ENCODE measurements around the gene ZFX.

ZFX gene

DNA sequence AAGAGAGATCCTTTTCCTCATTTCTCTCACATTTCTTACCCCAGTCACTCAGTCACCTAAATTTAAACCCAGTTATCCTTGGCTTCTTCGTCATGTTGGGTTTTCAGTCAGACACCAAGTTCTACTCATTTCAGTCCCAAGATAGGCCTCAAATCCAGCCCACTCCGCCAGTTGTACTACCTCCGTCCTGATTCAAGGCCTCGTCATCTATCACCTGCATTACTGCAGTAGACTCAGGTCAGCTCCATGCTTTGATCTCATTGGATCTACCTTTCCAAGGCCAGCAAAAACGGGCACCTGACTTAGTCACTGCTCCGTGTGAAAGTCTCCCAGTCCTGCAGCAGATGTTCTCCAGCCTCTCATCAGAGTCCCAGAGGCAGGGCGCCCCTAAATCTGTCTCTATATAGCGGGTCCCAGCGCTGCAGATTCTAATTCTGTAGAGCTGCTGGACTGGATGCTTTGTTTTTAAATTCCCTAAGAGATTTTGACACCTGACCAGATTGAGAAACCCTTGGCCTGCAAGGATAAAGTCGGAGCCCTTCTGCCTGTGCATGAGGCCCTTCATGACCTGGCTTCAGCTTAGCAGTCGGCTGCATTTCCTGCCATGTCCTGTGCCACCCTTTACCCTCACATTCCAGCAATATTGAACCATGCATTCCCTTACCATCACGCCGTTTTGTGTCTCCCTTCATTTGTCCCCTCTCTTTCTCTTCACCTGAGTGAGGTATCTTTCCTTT lies 53.7 kb downstream of the ZFX start:
- Mint-ChIP-seq H3K36me3 (no peaks in the 10 kb centered on the region), H3K27ac (peak overlapping the region; percentile 83), H3K27me3 (no peaks in the 10 kb centered on the region), H3K4me3 (no peak overlapping the region), H3K4me1 (ENCODE audit: low read depth) (peaks cover 56% of the 10 kb centered on the region), H3K9me3 (ENCODE audit: low read depth) (no peaks in the 10 kb centered on the region)

DNA sequence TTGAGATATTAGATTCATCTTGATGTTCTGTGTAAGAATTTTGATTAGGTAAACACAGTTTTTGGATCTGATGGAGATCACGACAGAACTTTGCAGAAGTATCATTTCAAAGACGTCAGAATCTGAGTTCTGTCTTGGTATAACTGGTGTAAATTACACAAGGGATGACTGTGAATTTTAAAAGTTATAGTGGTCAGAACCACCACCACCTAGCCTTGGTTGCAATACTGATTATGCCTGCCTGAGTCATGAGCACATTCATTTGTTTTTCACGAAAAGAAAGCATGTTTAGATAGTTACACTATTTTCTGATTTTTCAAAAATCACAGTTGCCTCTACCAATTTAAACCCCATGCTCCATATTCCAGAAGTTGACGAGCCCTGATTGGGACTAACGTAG lies 54.8 kb downstream of the ZFX start:
- Mint-ChIP-seq H3K27ac (peak overlapping the region; percentile 22), H3K36me3 (no peaks in the 10 kb centered on the region)

DNA sequence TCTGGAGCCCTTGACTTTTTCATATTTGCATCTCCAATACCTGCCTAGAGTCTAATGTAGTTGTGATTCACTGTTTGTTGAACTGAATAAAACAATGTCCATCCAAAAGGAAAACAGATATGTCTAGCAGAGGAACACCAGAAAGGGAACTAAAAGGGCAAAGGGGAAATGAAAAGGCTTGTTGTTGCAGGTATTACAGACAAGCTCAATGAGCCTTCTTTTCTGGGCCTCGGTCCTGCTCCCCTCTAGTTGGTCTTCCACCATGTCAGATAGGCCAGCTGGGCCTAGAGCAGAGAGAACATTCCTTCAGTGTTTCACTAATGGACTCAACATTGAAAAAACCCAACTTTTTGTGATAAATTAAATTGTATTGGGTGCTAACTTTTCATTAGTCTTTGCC lies 55.4 kb downstream of the ZFX start:
- H3K27ac Mint-ChIP-seq = peak overlapping the region; percentile 74
- H3K27me3 Mint-ChIP-seq = no peaks in the 10 kb centered on the region
- H3K9me3 Mint-ChIP-seq (ENCODE audit: low read depth) = no peaks in the 10 kb centered on the region
- no peak overlapping the region for H3K4me3 Mint-ChIP-seq
- H3K36me3 Mint-ChIP-seq = no peaks in the 10 kb centered on the region
- H3K4me1 Mint-ChIP-seq (ENCODE audit: low read depth) = peaks cover 45% of the 10 kb centered on the region

More for the DNA sequence above, 54.8 kb downstream of the ZFX start:
- Mint-ChIP-seq H3K27me3 (no peaks in the 10 kb centered on the region), H3K4me3 (no peak overlapping the region), H3K4me1 (ENCODE audit: low read depth) (peaks cover 49% of the 10 kb centered on the region), H3K9me3 (ENCODE audit: low read depth) (no peaks in the 10 kb centered on the region)

DNA sequence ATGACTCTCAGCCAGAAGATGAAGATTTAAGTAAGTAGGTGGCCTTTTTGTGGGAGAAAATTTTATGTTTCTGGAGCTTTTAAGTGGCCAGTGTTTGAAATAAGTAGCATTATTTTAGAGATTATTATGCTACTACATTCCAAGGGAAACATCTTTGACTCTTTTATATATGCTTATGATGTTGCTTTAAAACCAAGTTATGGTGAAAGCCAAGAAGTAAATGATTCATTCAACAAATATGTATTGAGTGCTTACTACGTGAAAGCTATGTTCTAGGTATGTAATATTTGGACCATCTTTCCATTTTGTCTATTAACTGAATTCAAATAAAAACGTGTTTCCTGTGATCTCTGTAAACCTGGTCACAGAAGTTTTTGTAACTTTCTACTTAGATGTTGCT lies 58.3 kb downstream of the ZFX start:
- Mint-ChIP-seq H3K27me3 (no peaks in the 10 kb centered on the region), H3K27ac (no peak overlapping the region), H3K4me3 (no peak overlapping the region), H3K9me3 (ENCODE audit: low read depth) (no peaks in the 10 kb centered on the region), H3K36me3 (no peaks in the 10 kb centered on the region), H3K4me1 (ENCODE audit: low read depth) (peaks cover 23% of the 10 kb centered on the region)

DNA sequence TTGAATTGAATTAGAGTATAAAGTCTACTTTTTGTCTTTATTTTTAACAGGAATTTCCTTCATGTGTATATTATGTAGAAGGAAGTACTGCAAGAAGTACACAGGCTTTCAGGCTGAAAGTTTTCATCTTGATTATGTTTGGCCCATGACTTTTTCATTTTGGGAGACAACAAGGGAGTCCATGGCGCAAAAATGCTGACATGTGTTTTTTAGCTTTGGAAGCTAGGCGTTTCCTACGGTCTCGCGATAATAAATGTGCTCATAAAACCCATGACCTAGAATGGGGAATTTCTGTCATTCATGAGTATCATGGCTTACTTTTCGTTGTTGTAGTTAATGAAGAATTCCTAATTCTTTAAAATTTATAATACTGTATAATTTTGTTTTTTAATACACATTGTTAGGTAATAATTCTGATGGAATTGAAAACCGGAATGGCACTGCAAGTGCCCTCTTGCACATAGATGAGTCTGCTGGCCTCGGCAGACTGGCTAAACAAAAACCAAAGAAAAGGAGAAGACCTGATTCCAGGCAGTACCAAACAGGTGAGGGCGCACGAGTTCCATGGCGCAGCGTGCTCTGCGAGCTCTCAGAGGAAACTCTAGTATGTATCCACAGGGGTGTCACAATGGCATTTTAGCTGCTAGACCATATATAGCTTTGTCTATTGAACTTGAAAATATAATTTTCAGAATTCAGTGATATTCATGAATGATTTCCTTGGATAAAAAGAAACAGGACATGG lies 59.1 kb downstream of the ZFX start:
- no peaks in the 10 kb centered on the region for H3K27me3 Mint-ChIP-seq
- no peaks in the 10 kb centered on the region for H3K36me3 Mint-ChIP-seq
- H3K27ac Mint-ChIP-seq = no peak overlapping the region
- H3K4me1 Mint-ChIP-seq (ENCODE audit: low read depth) = peaks cover 15% of the 10 kb centered on the region
- H3K4me3 Mint-ChIP-seq = no peak overlapping the region
- no peaks in the 10 kb centered on the region for H3K9me3 Mint-ChIP-seq (ENCODE audit: low read depth)

DNA sequence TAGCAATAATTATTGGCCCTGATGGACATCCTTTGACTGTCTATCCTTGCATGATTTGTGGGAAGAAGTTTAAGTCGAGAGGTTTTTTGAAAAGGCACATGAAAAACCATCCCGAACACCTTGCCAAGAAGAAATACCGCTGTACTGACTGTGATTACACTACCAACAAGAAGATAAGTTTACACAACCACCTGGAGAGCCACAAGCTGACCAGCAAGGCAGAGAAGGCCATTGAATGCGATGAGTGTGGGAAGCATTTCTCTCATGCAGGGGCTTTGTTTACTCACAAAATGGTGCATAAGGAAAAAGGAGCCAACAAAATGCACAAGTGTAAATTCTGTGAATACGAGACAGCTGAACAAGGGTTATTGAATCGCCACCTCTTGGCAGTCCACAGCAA lies 60.7 kb downstream of the ZFX start:
- no peaks in the 10 kb centered on the region for H3K27me3 Mint-ChIP-seq

DNA sequence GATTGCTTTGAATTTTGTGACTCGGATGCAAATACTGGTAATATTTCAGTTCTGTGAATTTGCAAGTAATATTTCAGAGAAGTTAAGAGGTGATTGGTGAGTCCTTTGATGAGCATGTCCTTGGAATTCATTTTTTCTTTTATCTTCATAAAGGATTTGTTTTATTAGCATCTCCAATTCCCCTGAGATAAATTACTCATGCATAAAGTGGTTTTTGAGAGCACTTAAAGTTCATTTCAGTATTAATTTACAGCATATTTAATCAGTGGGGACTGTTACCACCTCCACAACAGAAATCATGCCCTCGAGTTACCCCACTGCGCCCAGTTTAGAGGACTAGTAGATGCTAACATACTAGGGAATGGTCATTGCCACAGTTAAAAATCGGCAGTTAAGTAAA lies 65.0 kb downstream of the ZFX start:
- Mint-ChIP-seq H3K36me3 (no peaks in the 10 kb centered on the region), H3K4me1 (ENCODE audit: low read depth) (peaks cover 12% of the 10 kb centered on the region), H3K27ac (no peak overlapping the region), H3K27me3 (no peaks in the 10 kb centered on the region), H3K9me3 (ENCODE audit: low read depth) (no peaks in the 10 kb centered on the region), H3K4me3 (no peak overlapping the region)

More for the DNA sequence above, 60.7 kb downstream of the ZFX start:
- H3K36me3 Mint-ChIP-seq = no peaks in the 10 kb centered on the region
- no peak overlapping the region for H3K4me3 Mint-ChIP-seq
- H3K9me3 Mint-ChIP-seq (ENCODE audit: low read depth) = no peaks in the 10 kb centered on the region
- peaks cover 5% of the 10 kb centered on the region for H3K4me1 Mint-ChIP-seq (ENCODE audit: low read depth)
- H3K27ac Mint-ChIP-seq = peak overlapping the region; percentile 10

DNA sequence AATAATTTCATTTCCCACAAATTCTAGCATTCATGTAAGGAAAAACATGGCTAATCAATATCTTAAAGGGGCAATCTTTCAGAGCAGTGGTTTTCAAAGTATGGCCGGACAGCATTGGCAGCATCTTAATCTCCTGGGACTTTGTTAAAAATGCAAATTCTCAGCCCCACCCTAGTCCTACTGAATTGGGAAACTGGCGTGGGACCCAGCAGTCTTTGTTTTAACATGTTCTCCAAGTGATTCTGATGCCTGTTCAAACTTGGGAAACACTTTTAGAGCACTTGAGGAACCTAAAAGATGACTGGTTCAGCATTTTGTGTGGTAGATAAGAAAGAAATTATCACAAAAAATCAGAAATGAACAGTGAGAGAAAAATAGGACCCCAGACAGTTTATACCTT lies 65.7 kb downstream of the ZFX start:
- H3K27me3 Mint-ChIP-seq = no peaks in the 10 kb centered on the region
- H3K4me3 Mint-ChIP-seq = no peak overlapping the region
- H3K9me3 Mint-ChIP-seq (ENCODE audit: low read depth) = no peaks in the 10 kb centered on the region
- no peaks in the 10 kb centered on the region for H3K36me3 Mint-ChIP-seq
- peaks cover 12% of the 10 kb centered on the region for H3K4me1 Mint-ChIP-seq (ENCODE audit: low read depth)
- H3K27ac Mint-ChIP-seq = peak overlapping the region; percentile 11

DNA sequence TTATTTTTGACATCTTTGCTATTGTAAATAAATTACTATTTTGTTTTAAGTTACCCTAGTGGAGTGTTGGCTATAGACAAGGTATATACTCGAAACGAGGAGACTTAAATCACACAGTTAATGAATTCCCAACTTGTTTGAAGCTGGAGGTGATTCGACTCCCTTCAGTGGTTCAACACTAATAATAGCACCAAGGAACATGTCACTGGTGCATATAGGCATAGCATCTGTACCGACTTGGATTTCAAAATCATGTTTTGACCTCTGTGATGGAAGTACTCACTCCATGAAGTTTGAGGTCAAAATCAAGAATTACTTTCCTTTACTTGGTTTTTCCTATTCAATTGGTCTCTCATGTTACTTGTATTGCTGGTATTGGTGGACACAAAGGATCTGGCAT lies 66.5 kb downstream of the ZFX start:
- H3K27me3 Mint-ChIP-seq = no peaks in the 10 kb centered on the region
- peaks cover 12% of the 10 kb centered on the region for H3K4me1 Mint-ChIP-seq (ENCODE audit: low read depth)
- H3K27ac Mint-ChIP-seq = no peak overlapping the region
- no peaks in the 10 kb centered on the region for H3K36me3 Mint-ChIP-seq
- no peak overlapping the region for H3K4me3 Mint-ChIP-seq
- H3K9me3 Mint-ChIP-seq (ENCODE audit: low read depth) = no peaks in the 10 kb centered on the region

DNA sequence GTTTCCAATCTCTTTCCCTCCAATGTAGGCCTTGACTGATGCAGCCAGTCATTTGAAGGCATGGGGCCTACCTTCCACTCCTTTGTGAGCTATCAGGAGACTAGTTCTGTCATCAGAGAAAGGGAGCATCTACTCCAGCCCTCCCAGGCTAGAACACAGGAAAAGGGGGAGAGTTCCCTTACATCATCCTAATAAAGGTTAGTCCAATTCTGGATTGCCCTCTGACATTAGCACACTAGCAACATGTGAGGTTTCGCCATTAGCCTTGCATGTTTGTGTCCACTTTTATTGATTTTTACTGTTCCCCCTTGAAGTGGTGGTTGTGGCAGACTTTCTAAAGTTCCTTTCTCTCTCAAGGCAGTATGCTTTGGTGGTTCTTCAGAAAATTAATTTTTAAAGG lies 67.3 kb downstream of the ZFX start:
- H3K4me3 Mint-ChIP-seq = no peak overlapping the region
- H3K9me3 Mint-ChIP-seq (ENCODE audit: low read depth) = no peaks in the 10 kb centered on the region
- no peaks in the 10 kb centered on the region for H3K36me3 Mint-ChIP-seq
- H3K27ac Mint-ChIP-seq = no peak overlapping the region
- peaks cover 12% of the 10 kb centered on the region for H3K4me1 Mint-ChIP-seq (ENCODE audit: low read depth)
- H3K27me3 Mint-ChIP-seq = no peaks in the 10 kb centered on the region

DNA sequence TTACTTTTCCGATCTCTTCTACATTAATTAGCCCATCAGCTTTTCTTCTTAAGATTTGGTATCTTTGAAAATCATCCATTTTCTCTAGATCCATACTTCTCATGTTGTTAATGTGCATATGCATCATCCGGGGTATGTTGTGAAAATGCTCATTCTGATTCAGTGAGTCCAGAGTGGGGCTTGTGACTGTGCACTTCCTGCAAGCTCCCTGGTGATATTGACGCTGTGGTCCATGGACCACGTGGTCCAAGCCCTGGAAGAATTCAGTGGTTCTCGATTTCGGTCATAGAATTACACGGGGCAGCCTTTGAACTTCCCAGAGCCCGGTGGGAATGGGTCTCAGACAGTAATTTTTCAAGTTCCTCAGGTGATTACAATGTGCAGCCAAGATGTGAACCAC lies 69.8 kb downstream of the ZFX start:
- no peaks in the 10 kb centered on the region for H3K36me3 Mint-ChIP-seq
- H3K9me3 Mint-ChIP-seq (ENCODE audit: low read depth) = no peaks in the 10 kb centered on the region
- no peaks in the 10 kb centered on the region for H3K27me3 Mint-ChIP-seq
- no peak overlapping the region for H3K27ac Mint-ChIP-seq
- H3K4me3 Mint-ChIP-seq = no peak overlapping the region
- H3K4me1 Mint-ChIP-seq (ENCODE audit: low read depth) = peaks cover 12% of the 10 kb centered on the region

DNA sequence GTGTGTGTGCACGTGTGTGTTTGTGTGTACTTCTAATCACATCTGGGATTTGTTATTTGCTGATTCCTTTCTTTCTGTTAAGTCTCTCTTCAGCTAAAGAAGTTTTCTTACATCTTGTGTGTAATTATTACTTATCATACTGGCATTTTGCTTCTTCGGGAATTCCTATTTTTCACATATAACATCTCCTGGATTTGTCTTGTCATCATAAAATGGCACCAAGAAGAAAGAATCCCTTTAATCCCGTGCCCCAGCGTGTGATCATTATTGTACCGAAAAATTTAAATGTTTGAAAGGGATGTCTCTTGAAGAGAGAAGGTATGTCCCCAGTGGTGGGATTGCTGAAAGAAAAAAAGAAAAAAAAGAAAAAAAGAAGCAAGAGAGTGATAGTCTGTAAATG lies 72.3 kb downstream of the ZFX start:
- no peaks in the 10 kb centered on the region for H3K9me3 Mint-ChIP-seq (ENCODE audit: low read depth)
- H3K27me3 Mint-ChIP-seq = no peaks in the 10 kb centered on the region
- no peaks in the 10 kb centered on the region for H3K36me3 Mint-ChIP-seq
- H3K4me1 Mint-ChIP-seq (ENCODE audit: low read depth) = peaks cover 4% of the 10 kb centered on the region
- H3K27ac Mint-ChIP-seq = no peak overlapping the region
- H3K4me3 Mint-ChIP-seq = no peak overlapping the region

DNA sequence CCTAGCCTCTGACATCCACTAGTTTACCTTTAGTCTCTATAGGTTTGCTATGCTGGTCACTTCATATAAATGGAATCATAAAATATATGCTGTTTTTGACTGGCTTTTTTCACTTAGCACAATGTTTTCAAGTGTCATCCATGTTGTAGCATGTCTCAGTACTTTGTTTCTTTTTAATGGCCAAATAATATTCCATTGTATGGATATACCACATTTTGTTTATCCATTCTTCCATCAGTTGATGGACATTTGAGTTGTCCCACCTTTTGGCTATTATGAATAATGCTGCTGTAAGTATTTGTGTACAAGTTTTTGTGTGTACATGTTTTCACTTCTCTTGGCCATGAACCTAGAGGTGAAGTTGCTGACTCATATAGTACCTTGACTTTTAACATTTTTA lies 75.7 kb downstream of the ZFX start:
- Mint-ChIP-seq H3K27me3 (no peaks in the 10 kb centered on the region), H3K4me3 (no peak overlapping the region), H3K27ac (no peak overlapping the region), H3K9me3 (ENCODE audit: low read depth) (no peaks in the 10 kb centered on the region), H3K4me1 (ENCODE audit: low read depth) (no peaks in the 10 kb centered on the region), H3K36me3 (no peaks in the 10 kb centered on the region)

DNA sequence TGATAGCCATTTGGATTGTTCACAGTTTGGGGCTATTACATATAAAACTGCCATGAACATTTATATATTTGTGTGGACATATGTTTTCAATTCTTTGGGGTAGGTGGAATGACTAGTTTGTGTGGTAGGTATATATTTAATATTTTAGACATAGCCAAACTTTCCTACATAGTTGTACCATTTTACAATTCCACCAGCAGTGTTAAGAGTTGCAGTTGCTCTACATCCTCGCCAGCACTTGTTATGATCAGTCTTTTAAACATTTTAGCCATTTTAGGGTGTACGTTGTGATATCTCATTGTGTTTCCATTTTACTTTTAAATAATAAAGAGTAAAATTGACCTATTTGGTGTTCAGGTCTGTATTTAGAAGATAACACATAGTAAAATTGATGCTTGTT lies 76.6 kb downstream of the ZFX start:
- no peak overlapping the region for H3K27ac Mint-ChIP-seq

DNA sequence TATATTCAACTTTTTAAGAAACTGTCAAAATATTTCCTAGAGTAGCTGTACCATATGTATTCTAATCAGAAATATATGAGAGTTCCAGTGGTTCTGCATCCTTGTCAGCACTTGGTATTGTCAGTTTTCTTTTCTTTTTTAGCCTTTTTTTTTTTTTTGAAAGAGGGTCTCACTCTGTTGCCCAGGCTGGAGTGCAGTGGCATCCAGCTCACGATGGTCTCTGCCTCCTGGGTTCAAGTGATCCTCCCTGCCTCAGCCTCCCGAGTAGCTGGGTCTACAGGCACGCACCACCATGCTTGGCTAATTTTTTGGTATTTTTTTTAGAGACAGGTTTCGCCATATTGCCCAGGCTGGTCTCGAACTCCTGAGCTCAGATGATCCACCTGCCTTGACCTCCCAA lies 79.1 kb downstream of the ZFX start:
- Mint-ChIP-seq H3K9me3 (ENCODE audit: low read depth) (no peaks in the 10 kb centered on the region), H3K27ac (no peak overlapping the region), H3K4me1 (ENCODE audit: low read depth) (no peaks in the 10 kb centered on the region), H3K36me3 (no peaks in the 10 kb centered on the region), H3K27me3 (no peaks in the 10 kb centered on the region), H3K4me3 (no peak overlapping the region)

More for the DNA sequence above, 76.6 kb downstream of the ZFX start:
- no peaks in the 10 kb centered on the region for H3K9me3 Mint-ChIP-seq (ENCODE audit: low read depth)
- no peaks in the 10 kb centered on the region for H3K36me3 Mint-ChIP-seq
- no peak overlapping the region for H3K4me3 Mint-ChIP-seq
- no peaks in the 10 kb centered on the region for H3K4me1 Mint-ChIP-seq (ENCODE audit: low read depth)
- H3K27me3 Mint-ChIP-seq = no peaks in the 10 kb centered on the region

Measured in activated naive CD8-positive, alpha-beta T cell (primary cell).